A549 (cell line): ENCODE measurements around the gene CARMIL1. TPM values are rescaled to one million over a fixed set of nuclear protein-coding genes. Genes with fewer than 3 reads are reported as not detected.

Source experiments
- ATAC-seq, 2 experiments: fragments of 200-7000 bp in 1 of 2; fragments of >200 bp in 1 of 2; cut with Nextera tagmentation in 1 of 2; cut with Tn5 transposase in 1 of 2; 3 replicates each; pipeline versions ENCODE4 v1.8.0 to v1.9.1; 2018 to 2020; ENCODE audit warnings: mild to moderate bottlenecking in 1 of 2, moderate library complexity in 1 of 2
- CTCF ChIA-PET: fragments of 300-600 bp; sonication (Branson Sonifier 250); formaldehyde crosslinking; extraction: SDS; loops from one replicate; lab custom pipeline; 2021; ENCODE audit warnings: antibody characterized with exemption, inconsistent platforms; lab: Yijun Ruan, JAX
- POLR2A ChIA-PET: fragments of 350-600 bp; formaldehyde crosslinking; extraction: SDS; loops from one replicate; lab custom pipeline; 2021; ENCODE audit warnings: antibody characterized with exemption, inconsistent platforms; lab: Yijun Ruan, JAX
- DNase-seq, 2 experiments: peaks; one replicate each; pipeline versions ENCODE4 v3.0.0 to v3.0.0-alpha.2; 2011 to 2016; ENCODE audit warnings: low read depth in 1 of 2, low spot score in 1 of 2
- FAIRE-seq: peaks from 2 replicates; lab custom pipeline; 2011; peaks lifted over from hg19 to GRCh38; lab: Jason Lieb, UNC
- H3K27ac ChIP-seq, 2 experiments: fragments of >200 bp; sonication (Bioruptor Twin); formaldehyde crosslinking; 3 replicates each; pipeline ENCODE4 v1.5.1; 2016 to 2017
- H3K4me1 ChIP-seq: fragments of >200 bp; sonication (Bioruptor Twin); formaldehyde crosslinking; 3 replicates; pipeline ENCODE4 v1.6.1; 2016
- H3K4me2 ChIP-seq: fragments of >200 bp; sonication (Bioruptor Twin); formaldehyde crosslinking; 3 replicates; pipeline ENCODE4 v1.6.1; 2016
- H3K4me3 ChIP-seq: fragments of >200 bp; sonication (Bioruptor Twin); formaldehyde crosslinking; 3 replicates; pipeline ENCODE4 v1.5.1; 2016
- H3K9me3 ChIP-seq: fragments of >200 bp; sonication (Bioruptor Twin); formaldehyde crosslinking; 3 replicates; pipeline ENCODE4 v1.6.1; 2016
- BCL3 ChIP-seq: fragments of >200 bp; sonication (Bioruptor Twin); formaldehyde crosslinking; IDR thresholded peaks from 3 replicates; pipeline ENCODE4 v1.6.1; 2016
- BHLHE40 ChIP-seq: IDR thresholded peaks from 2 replicates; pipeline ENCODE4 v1.6.1; 2012; ENCODE audit warnings: low read depth, low read length, inconsistent platforms
- CBX2 ChIP-seq: fragments of 200-600 bp; sonication (generic); IDR thresholded peaks from 2 replicates; pipeline ENCODE4 v1.6.1; 2016; ENCODE audit warnings: low read depth, mild to moderate bottlenecking, borderline replicate concordance
- CBX8 ChIP-seq: fragments of 200-600 bp; sonication (generic); IDR thresholded peaks from 2 replicates; pipeline ENCODE4 v1.6.1; 2016
- CHD2 ChIP-seq: fragments of 150-350 bp; IDR thresholded peaks from 2 replicates; pipeline ENCODE4 v1.6.1; 2014; ENCODE audit warnings: low read length; ENCODE audit not compliant: partially characterized antibody
- CHD4 ChIP-seq: fragments of 200-600 bp; sonication (generic); IDR thresholded peaks from 2 replicates; pipeline ENCODE4 v1.6.1; 2016; ENCODE audit warnings: antibody characterized with exemption, mild to moderate bottlenecking, borderline replicate concordance
- E2F6 ChIP-seq: IDR thresholded peaks from 2 replicates; pipeline ENCODE4 v1.6.1; 2012; ENCODE audit warnings: low read depth, borderline replicate concordance
- EHF ChIP-seq: fragments of 250-450 bp; sonication (Bioruptor Pico); IDR thresholded peaks from 2 replicates; pipeline ENCODE4 v1.5.0; 2020; ENCODE audit warnings: mild to moderate bottlenecking
- EHMT2 ChIP-seq: fragments of 200-600 bp; sonication (generic); IDR thresholded peaks from 2 replicates; pipeline ENCODE4 v1.6.1; 2016; ENCODE audit warnings: antibody characterized with exemption, low read depth, mild to moderate bottlenecking, moderate library complexity
- ELK1 ChIP-seq: fragments of 150-350 bp; IDR thresholded peaks from 2 replicates; pipeline ENCODE4 v1.6.1; 2014; ENCODE audit warnings: low read depth, mild to moderate bottlenecking, low read length
- FOXS1 ChIP-seq: fragments of 250-450 bp; sonication (Bioruptor Pico); IDR thresholded peaks from 2 replicates; pipeline ENCODE4 v1.5.0; 2020; ENCODE audit warnings: mild to moderate bottlenecking, moderate library complexity
- GATA3 ChIP-seq: IDR thresholded peaks from 2 replicates; pipeline ENCODE4 v1.6.1; 2012; ENCODE audit warnings: borderline replicate concordance
- HEYL ChIP-seq: fragments of 250-450 bp; sonication (Bioruptor Pico); IDR thresholded peaks from 2 replicates; pipeline ENCODE4 v1.8.0; 2021; ENCODE audit warnings: mild to moderate bottlenecking, moderate library complexity
- HOXB5 ChIP-seq: fragments of 250-450 bp; sonication (Bioruptor Pico); IDR thresholded peaks from 2 replicates; pipeline ENCODE4 v1.5.0; 2020; ENCODE audit warnings: mild to moderate bottlenecking, moderate library complexity
- JUN ChIP-seq, 2 experiments: fragments of >200 bp; sonication (Bioruptor Twin); formaldehyde crosslinking; IDR thresholded peaks; 2 replicates in 1 of 2; 3 replicates in 1 of 2; pipeline ENCODE4 v1.6.1; 2016 to 2017
- KDM1A ChIP-seq: fragments of 200-600 bp; sonication (generic); IDR thresholded peaks from 2 replicates; pipeline ENCODE4 v1.6.1; 2016; ENCODE audit warnings: low read depth, mild to moderate bottlenecking
- NFE2L2 ChIP-seq: fragments of 150-350 bp; conservative IDR thresholded peaks from 2 replicates; pipeline ENCODE4 v1.6.1; 2014; ENCODE audit warnings: low read length
- POLR2A ChIP-seq: IDR thresholded peaks from 2 replicates; pipeline ENCODE4 v1.6.1; 2012; ENCODE audit warnings: mild to moderate bottlenecking, low read length
- RAD21 ChIP-seq, 2 experiments: fragments of >200 bp in 1 of 2; sonication (Bioruptor Twin) in 1 of 2; formaldehyde crosslinking in 1 of 2; IDR thresholded peaks in 1 of 2; conservative IDR thresholded peaks in 1 of 2; 2 replicates in 1 of 2; 3 replicates in 1 of 2; pipeline ENCODE4 v1.6.1; 2012 to 2018; ENCODE audit warnings: inconsistent platforms in 1 of 2
- RARB ChIP-seq: fragments of 250-450 bp; sonication (Bioruptor Pico); IDR thresholded peaks from 2 replicates; pipeline ENCODE4 v1.8.0; 2021; ENCODE audit warnings: mild to moderate bottlenecking, moderate library complexity
- RCOR1 ChIP-seq: fragments of 150-350 bp; IDR thresholded peaks from 2 replicates; pipeline ENCODE4 v1.6.1; 2014; ENCODE audit warnings: antibody characterized with exemption, low read length, low read depth
- REST ChIP-seq: fragments of 200-600 bp; sonication (generic); IDR thresholded peaks from 2 replicates; pipeline ENCODE4 v1.6.1; 2016; ENCODE audit warnings: antibody characterized with exemption, mild to moderate bottlenecking, moderate library complexity
- RFX5 ChIP-seq: fragments of 450-650 bp; IDR thresholded peaks from 2 replicates; pipeline ENCODE4 v1.7.1; 2014; ENCODE audit warnings: antibody characterized with exemption, mild to moderate bottlenecking, moderate library complexity
- SMC3 ChIP-seq: fragments of >200 bp; sonication (Bioruptor Twin); formaldehyde crosslinking; IDR thresholded peaks from 3 replicates; pipeline ENCODE4 v1.6.1; 2018; ENCODE audit warnings: inconsistent platforms
- ZC3H11A ChIP-seq: fragments of 450-650 bp; IDR thresholded peaks from 2 replicates; pipeline ENCODE4 v1.6.1; 2014; ENCODE audit warnings: antibody characterized with exemption, mild to moderate bottlenecking
- ZNF302 ChIP-seq: fragments of 250-450 bp; sonication (Bioruptor Pico); IDR thresholded peaks from 2 replicates; pipeline ENCODE4 v1.9.0; 2021; ENCODE audit warnings: inconsistent platforms, mild to moderate bottlenecking, moderate library complexity
- ZSCAN20 ChIP-seq: fragments of 250-450 bp; sonication (Bioruptor Pico); IDR thresholded peaks from 2 replicates; pipeline ENCODE4 v1.8.0; 2022; ENCODE audit warnings: mild to moderate bottlenecking, moderate library complexity
- WGBS: methylation state at CpG from one replicate; pipeline ENCODE4 v1.1.6; 2017; ENCODE audit errors: missing lambda C conversion rate; 5-methylcytosine and 5-hydroxymethylcytosine counted together
- polyA plus RNA-seq, 4 experiments: library from polyadenylated mRNA; depleted of rRNA in 3 of 4; stranded (reverse); fragments of >200 nt; fragmentation: RNase III in 1 of 4; extraction: RNeasy Plus Mini Kit Qiagen cat#74134 plus additional on column Dnase treatment in 1 of 4; gene quantifications; 2 replicates in 3 of 4; 3 replicates in 1 of 4; pipeline ENCODE4 v1.2.3, GENCODE V29; 2011 to 2017

CARMIL1 gene
- polyA plus RNA-seq, 2 of the 4 experiments (the other 2 are of a cell fraction) = 11.5 to 11.8 TPM

GRCh38 chr6:25504661-25505060, 225.5 kb downstream of the CARMIL1 start:
- CTCF ChIA-PET = interaction anchor here (1.3 kb wide), 2 partner anchors 15 to 52 kb away, joined by 4 to 8 read pairs; no protein-coding TSS in a partner anchor
- Histone ChIP-seq H3K4me3 (no peak overlapping the region), H3K4me2 (no peak overlapping the region), H3K27ac (no peak overlapping the region), H3K9me3 (no peaks in the 10 kb centered on the region), H3K4me1 (no peaks in the 10 kb centered on the region)
- FAIRE-seq (no peak), DNase-seq (no peak), ATAC-seq (no peak)
- WGBS = 92% methylated on average over 4 of the region's 4 CpGs
- POLR2A ChIA-PET = no interaction called here
- TF ChIP-seq ZC3H11A (no peak), EHMT2 (no peak), HOXB5 (CRISPR knock-in tag) (no peak), CHD4 (no peak), JUN (IDR thresholded peaks at IDR 0.05) (no peak), CHD2 (no peak), RFX5 (no peak), EHF (CRISPR knock-in tag) (no peak), POLR2A (no peak), BCL3 (no peak), E2F6 (no peak), KDM1A (no peak), RCOR1 (no peak), FOXS1 (no peak), CBX2 (no peak)

DNA sequence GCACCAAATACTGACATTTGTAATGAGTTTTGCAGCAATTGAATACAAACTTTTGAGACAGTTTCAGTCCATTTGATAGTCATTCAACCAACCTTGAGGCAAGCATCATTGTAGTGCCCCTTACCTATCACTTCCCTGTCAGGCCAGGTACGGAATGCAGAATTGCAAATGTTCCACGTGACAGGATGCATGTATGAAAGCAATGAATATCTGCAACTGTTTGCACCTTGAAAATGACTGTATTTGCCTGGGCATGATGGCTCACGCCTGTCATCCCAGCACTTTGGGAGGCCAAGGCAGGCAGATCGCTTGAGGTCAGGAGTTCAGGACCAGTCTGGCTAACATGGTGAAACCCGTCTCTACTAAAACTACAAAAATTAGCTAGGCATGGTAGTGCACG, 226.8 kb downstream of the CARMIL1 start:
- POLR2A ChIA-PET = no interaction called here
- Histone ChIP-seq H3K4me3 (no peak overlapping the region), H3K27ac (no peak overlapping the region), H3K4me2 (no peak overlapping the region), H3K9me3 (no peaks in the 10 kb centered on the region), H3K4me1 (no peaks in the 10 kb centered on the region)
- WGBS = 64% methylated on average over 6 of the region's 6 CpGs
- TF ChIP-seq BHLHE40 = no peak
- TF ChIP-seq EHMT2 = no peak
- TF ChIP-seq RARB (CRISPR knock-in tag) = no peak
- TF ChIP-seq NFE2L2 = no peak
- no peak for TF ChIP-seq RFX5
- CTCF ChIA-PET = interaction anchor here (1.2 kb wide), 1 partner anchor 240 kb away, joined by 3 read pairs; no protein-coding TSS in a partner anchor
- ATAC-seq (no peak), FAIRE-seq (no peak), DNase-seq (no peak)

DNA sequence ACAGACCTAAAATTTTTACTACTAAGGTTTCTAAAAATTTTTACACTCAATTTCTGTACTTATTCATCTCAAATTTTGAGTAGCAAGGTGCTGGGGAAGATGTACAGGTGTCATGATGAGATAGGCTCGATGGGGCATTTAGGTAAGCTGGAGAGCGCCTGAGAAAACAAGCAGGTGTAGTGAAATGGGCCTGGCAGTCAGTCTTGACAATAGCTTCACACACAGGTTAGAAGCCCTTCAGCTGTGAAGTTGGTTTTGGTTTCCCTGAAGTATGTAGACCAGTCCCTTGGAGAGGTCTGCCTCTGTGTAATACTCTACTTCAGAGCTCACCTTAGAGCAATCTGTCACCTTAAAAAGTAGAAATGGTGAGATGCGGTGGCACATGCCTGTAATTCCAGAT, 228.9 kb downstream of the CARMIL1 start:
- Histone ChIP-seq H3K9me3 (no peaks in the 10 kb centered on the region), H3K4me3 (no peak overlapping the region), H3K27ac (no peak overlapping the region), H3K4me1 (no peaks in the 10 kb centered on the region), H3K4me2 (no peak overlapping the region)
- DNase-seq = no peak
- ATAC-seq = no peak
- CTCF ChIA-PET = interaction anchor here (1.1 to 1.6 kb wide), 2 partner anchors 95 to 242 kb away, joined by 3 read pairs; no protein-coding TSS in a partner anchor
- TF ChIP-seq RCOR1 (no peak), ELK1 (no peak), ZNF302 (CRISPR knock-in tag) (no peak), GATA3 (no peak), SMC3 (no peak), RAD21 (conservative IDR thresholded peaks at IDR 0.05 in 1 of 2, IDR thresholded peaks at IDR 0.05 in 1 of 2) (no peak), CBX8 (no peak), HEYL (CRISPR knock-in tag) (no peak), HOXB5 (CRISPR knock-in tag) (no peak), CHD2 (no peak), BHLHE40 (no peak), REST (no peak), ZSCAN20 (no peak), BCL3 (no peak), FOXS1 (no peak), JUN (IDR thresholded peaks at IDR 0.05) (no peak)
- POLR2A ChIA-PET = no interaction called here
- no peak for FAIRE-seq
- 52% methylated on average over 3 of the region's 3 CpGs for WGBS
